Breast epithelium (tissue), 3 donors: ENCODE results near the gene CCDC148.

ENCODE experiments used
- CTCF ChIP-seq, 3 donors: fragments of 450-650 bp; IDR thresholded peaks; one replicate each; pipeline ENCODE4 v1.5.1; 2016 to 2017; ENCODE audit warnings: antibody characterized with exemption in 3 of 3, mild to moderate bottlenecking in 3 of 3, moderate library complexity in 3 of 3
- POLR2A ChIP-seq: fragments of 450-650 bp; IDR thresholded peaks from one replicate; pipeline ENCODE4 v1.6.1; 2016; ENCODE audit warnings: antibody characterized with exemption, mild to moderate bottlenecking, moderate library complexity

DNA sequence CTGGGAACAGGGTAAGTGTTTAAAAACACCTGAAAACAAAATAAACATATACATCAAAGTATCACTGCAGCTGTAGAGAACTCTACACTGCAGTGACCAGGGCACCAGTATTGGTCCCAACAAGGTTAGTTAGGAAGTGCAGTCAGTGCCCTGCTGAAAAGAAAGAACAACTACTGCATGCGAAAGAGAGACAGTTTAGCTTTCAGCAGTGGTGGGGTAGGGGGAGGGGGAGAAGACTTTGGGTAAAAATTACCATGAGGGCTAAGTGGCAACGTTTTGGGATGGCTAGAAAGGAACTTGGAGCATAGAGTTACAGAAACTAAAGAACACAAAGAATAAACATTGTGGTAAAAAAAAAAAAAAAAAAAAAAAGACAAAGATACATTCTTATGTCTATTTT lies 242.8 kb downstream of the CCDC148 start:
- TF ChIP-seq CTCF (IDR thresholded peaks at IDR 0.05) (no peak), POLR2A (no peak)
